PFSK-1 (cell line): ENCODE results near the gene ERVFRD-1.

Experiments
- FOXP2 ChIP-seq: optimal IDR thresholded peaks from 2 replicates; pipeline ENCODE3; 2011; ENCODE audit warnings: borderline replicate concordance, control low read depth, inconsistent platforms; ENCODE audit not compliant: insufficient read depth; ENCODE audit errors: extremely low read length, extremely low read depth
- POLR2AphosphoS5 ChIP-seq: IDR thresholded peaks from 2 replicates; pipeline ENCODE4 v1.6.1; 2012; ENCODE audit warnings: low read depth, mild to moderate bottlenecking, control low read depth, low read length, moderate library complexity
- REST ChIP-seq, 2 experiments: IDR thresholded peaks; 2 replicates each; pipeline versions ENCODE4 v1.6.1 to v1.8.0; 2011 to 2012; ENCODE audit warnings: low read depth in 2 of 2, low read length in 2 of 2, control low read depth in 1 of 2, inconsistent platforms in 1 of 2, mild to moderate bottlenecking in 1 of 2, moderate library complexity in 1 of 2; ENCODE audit not compliant: insufficient read depth in 1 of 2
- SIN3A ChIP-seq: IDR thresholded peaks from 2 replicates; pipeline ENCODE4 v1.6.1; 2012; ENCODE audit warnings: mild to moderate bottlenecking, low read length, moderate library complexity, borderline replicate concordance; ENCODE audit not compliant: insufficient read depth
- TAF1 ChIP-seq: IDR thresholded peaks from 2 replicates; pipeline ENCODE4 v1.6.1; 2012; ENCODE audit warnings: low read length, control low read depth, borderline replicate concordance; ENCODE audit not compliant: insufficient read depth

Gene ERVFRD-1

GRCh38 chr6:11069760-11070159 is 41.8 kb downstream of the ERVFRD-1 start:
- no peak for TF ChIP-seq REST (IDR thresholded peaks at IDR 0.05; ENCODE audit: insufficient read depth in 1 of 2, low read depth in 2 of 2, low read length in 2 of 2)
- no peak for TF ChIP-seq POLR2AphosphoS5
- no peak for TF ChIP-seq SIN3A
- no peak for TF ChIP-seq FOXP2
- TF ChIP-seq TAF1, result no peak

- TF ChIP-seq TAF1 (no peak), FOXP2 (no peak), SIN3A (no peak), POLR2AphosphoS5 (no peak), REST (IDR thresholded peaks at IDR 0.05; ENCODE audit: insufficient read depth in 1 of 2, low read depth in 2 of 2, low read length in 2 of 2) (no peak)
Measured at GRCh38 chr6:11067348-11067747, 44.2 kb downstream of the ERVFRD-1 start.

GRCh38 chr6:11066505-11067347 is 44.8 kb downstream of the ERVFRD-1 start:
- TF ChIP-seq REST (IDR thresholded peaks at IDR 0.05; ENCODE audit: insufficient read depth in 1 of 2, low read depth in 2 of 2, low read length in 2 of 2) (no peak), TAF1 (no peak), FOXP2 (no peak), POLR2AphosphoS5 (no peak), SIN3A (no peak)

- TF ChIP-seq TAF1, result no peak
- TF ChIP-seq REST (IDR thresholded peaks at IDR 0.05; ENCODE audit: insufficient read depth in 1 of 2, low read depth in 2 of 2, low read length in 2 of 2), result no peak
- TF ChIP-seq SIN3A, result no peak
- TF ChIP-seq POLR2AphosphoS5, result no peak
- no peak for TF ChIP-seq FOXP2
Measured at GRCh38 chr6:11065436-11066202, 45.9 kb downstream of the ERVFRD-1 start.
